ENCODE measurements around the gene KBTBD12.

- no peak for TF ChIP-seq CTCF (IDR thresholded peaks at IDR 0.05; ENCODE audit: low read depth, low read length, missing input control)
- no peak for TF ChIP-seq MAX (IDR thresholded peaks at IDR 0.05)
Observed at GRCh38 chr3:127999509-128000106, 84.6 kb downstream of the KBTBD12 start.

Measured in liver (tissue), 2 donors.